Measurements from ENCODE around the gene FN1.
A peak's percentile ranks its signal among the peaks of the same experiment; 100 is the strongest.
"Not testable (repeated sequence)": the region's sequence is repeated elsewhere in the genome, so short reads cannot be mapped to it uniquely, and the experiment has no call there.

Gene FN1

DNA sequence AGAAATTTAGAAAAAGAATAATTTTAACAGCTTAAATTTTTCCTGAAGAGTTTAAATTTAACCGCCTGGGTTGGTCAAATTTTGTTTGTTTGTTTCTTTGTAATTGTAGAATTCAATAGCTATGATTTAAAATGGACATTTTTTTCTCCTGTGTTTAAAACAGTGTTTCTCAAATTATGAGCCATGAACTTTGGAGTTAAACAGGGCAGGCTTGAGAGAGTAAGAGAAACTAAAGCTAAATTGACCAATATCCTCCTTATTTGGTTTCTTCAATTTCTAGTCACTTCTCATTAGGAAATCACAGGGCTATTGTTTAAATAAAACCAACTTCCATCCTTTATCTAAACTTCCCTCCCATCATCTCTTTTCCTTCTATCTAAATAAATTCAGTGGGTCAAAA is 21.9 kb downstream of the FN1 start:
- DNase-seq (ENCODE audit: low read depth): no peak
- no peak overlapping the region for H3K4me3 ChIP-seq (replicated peaks; ENCODE audit: low read depth, low read length)
- TF ChIP-seq CTCF (IDR thresholded peaks at IDR 0.05; ENCODE audit: low read length, missing control alignments): no peak

DNA sequence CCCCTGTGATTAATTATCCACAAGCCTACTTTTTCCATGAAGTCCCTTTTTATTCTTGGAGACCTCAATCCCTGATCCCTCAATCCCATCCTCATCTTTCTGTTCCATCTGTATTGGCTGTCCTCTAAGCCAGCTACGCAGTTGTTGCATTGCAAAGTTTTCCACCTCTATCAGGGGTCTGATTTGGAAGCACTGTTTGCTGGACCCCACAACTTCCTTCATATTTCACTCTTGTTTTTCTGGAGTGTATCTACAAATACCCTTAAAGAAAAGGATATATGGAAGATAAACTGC is 22.4 kb downstream of the FN1 start:
- TF ChIP-seq CTCF (IDR thresholded peaks at IDR 0.05; ENCODE audit: low read length, missing control alignments): no peak
- no peak overlapping the region for H3K4me3 ChIP-seq (replicated peaks; ENCODE audit: low read depth, low read length)
- no peak for DNase-seq (ENCODE audit: low read depth)

DNA sequence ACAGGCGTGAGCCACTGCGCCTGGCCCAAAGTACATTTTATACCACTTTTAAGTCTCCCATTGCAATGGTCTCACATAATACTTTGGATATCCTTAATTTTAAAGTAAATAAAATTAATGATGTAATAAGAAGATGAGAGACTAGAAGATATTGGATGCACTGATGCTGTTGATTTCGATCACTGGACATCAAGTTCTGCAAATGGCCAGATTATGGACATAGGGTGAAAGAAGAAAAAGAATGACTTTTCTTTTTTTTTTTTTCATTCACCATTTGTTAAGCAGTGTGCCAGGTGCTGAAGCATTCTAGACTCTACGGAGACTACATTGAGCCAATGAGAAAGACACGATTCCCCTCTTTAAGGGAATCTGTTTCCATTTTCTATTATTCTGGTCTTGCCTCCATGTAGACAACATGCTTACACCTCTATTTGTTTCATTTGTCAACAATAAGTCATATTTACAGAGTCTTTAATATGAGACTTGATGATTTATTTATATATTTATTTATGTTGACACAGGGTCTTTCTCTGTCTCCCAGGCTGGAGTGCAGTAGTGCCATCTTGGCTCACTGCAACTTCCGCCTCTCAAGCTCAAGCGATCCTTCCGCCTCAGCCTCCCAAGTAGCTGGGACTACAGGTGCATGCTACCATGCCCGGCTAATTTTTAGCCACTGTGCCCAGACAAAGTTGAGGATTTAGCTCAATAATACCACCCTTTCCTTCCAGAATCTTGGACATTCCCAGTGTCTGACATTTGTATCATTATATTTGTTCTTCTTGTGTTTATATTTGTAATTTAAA is 23.7 kb downstream of the FN1 start:
- no peak overlapping the region for H3K4me3 ChIP-seq (replicated peaks; ENCODE audit: low read depth, low read length)
- TF ChIP-seq CTCF (IDR thresholded peaks at IDR 0.05; ENCODE audit: low read length, missing control alignments): no peak

DNA sequence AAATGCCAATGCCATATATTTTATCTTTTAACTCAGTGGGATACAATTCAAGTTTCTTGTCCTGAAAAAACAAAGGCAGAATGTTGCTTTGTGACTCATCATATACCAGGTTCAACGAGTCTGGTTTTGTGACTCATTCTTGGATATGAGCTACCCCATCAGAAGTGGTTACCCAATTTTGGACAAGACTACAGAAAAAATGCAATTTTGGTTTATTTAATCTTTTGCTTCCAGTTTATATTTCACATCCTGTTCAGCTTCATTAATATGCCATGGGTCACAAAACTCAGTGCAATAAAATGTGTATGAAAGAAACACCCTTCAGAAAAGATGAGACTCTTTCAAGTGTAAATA is 25.0 kb downstream of the FN1 start:
- peak; percentile 95 for DNase-seq (ENCODE audit: low read depth)
- no peak for TF ChIP-seq CTCF (IDR thresholded peaks at IDR 0.05; ENCODE audit: low read length, missing control alignments)
- no peak overlapping the region for H3K4me3 ChIP-seq (replicated peaks; ENCODE audit: low read depth, low read length)

More for the DNA sequence above, 23.7 kb downstream of the FN1 start:
- no peak for DNase-seq (ENCODE audit: low read depth)

DNA sequence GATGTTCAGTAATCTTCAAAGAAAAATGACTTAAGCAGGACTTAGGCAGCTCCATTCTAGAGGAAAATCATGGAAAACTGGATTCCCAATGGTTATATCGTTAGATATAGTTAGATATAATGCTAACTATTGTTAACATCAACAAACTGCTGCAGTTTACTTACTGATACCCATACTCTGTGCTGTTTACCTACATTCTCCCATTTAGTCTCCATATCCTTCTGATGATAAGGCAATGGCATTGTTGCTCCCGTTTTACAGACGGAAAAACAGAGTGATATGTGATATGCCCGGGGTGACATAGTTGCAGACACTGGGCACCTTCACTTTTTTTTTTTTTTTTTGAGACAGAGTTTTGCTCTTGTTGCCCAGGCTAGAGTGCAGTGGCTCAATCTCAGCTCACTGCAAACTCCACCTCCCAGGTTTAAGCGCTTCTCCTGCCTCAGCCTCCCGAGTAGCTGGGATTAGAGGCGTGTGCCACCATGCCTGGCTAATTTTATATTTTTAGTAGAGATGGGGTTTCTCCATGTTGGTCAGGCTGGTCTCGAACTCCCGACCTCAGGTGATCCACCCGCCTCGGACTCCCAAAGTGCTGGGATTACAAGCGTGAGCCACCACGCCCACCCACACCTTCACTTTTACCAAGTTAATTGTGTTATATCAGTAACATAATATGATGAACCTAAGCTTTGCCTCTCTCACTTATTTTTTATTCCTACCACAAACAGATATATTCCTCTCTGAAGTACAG is 25.5 kb downstream of the FN1 start:
- H3K4me3 ChIP-seq (replicated peaks; ENCODE audit: low read depth, low read length); DNase-seq (ENCODE audit: low read depth): not testable (repeated sequence)

- no peak for DNase-seq (ENCODE audit: low read depth)
- no peak overlapping the region for H3K4me3 ChIP-seq (replicated peaks; ENCODE audit: low read depth, low read length)
- no peak for TF ChIP-seq CTCF (IDR thresholded peaks at IDR 0.05; ENCODE audit: low read length, missing control alignments)
These were observed 26.3 kb downstream of the FN1 start for GRCh38 chr2:215409331-215410127.

DNA sequence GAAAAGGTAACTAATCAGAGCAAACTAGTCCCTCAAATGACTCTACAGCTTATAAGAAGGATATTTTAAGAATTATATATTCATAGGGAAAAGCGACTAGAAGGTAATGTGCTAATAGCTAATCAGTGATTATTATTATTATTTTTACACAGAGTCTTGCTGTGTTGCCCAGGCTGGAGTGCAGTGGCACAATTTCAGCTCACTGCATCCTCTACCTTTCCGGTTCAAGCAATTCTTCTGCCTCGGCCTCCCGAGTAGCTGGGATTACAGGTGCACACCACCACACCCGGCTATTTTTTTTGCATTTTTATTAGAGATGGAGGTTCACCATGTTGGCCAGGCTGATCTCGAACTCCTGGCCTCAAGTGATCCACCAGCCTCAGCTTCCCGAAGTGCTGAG is 27.4 kb downstream of the FN1 start:
- not testable (repeated sequence) for DNase-seq (ENCODE audit: low read depth); H3K4me3 ChIP-seq (replicated peaks; ENCODE audit: low read depth, low read length)
